HepG2 (cell line): ENCODE data around the gene CLEC20A. TPM values are rescaled to one million over a fixed set of nuclear protein-coding genes. Genes with fewer than 3 reads are reported as not detected.

Source experiments
- ARNT2 ChIP-seq: sonication (generic); formaldehyde crosslinking; IDR thresholded peaks from 2 replicates; pipeline ENCODE4 v1.8.0; 2022; ENCODE audit warnings: mild to moderate bottlenecking, low read depth, missing genetic modification reagents, moderate library complexity
- ATF6 ChIP-seq: sonication (generic); formaldehyde crosslinking; conservative IDR thresholded peaks from 2 replicates; pipeline ENCODE4 v1.4.0; 2020; ENCODE audit warnings: missing genetic modification reagents
- BRD4 ChIP-seq: sonication (generic); formaldehyde crosslinking; IDR thresholded peaks from 2 replicates; pipeline ENCODE4 v1.4.0; 2020; ENCODE audit warnings: missing genetic modification reagents
- ELF3 ChIP-seq: IDR thresholded peaks from 2 replicates; pipeline ENCODE4 v1.6.1; 2016; ENCODE audit warnings: missing genetic modification reagents, missing compliant biosample characterization
- HOXA7 ChIP-seq: sonication (generic); formaldehyde crosslinking; IDR thresholded peaks from 2 replicates; pipeline ENCODE4 v1.8.1; 2022; ENCODE audit warnings: mild to moderate bottlenecking, missing genetic modification reagents, moderate library complexity
- MED8 ChIP-seq: sonication (generic); formaldehyde crosslinking; IDR thresholded peaks from 2 replicates; pipeline ENCODE4 v1.8.1; 2023; ENCODE audit warnings: mild to moderate bottlenecking, missing genetic modification reagents; ENCODE audit not compliant: insufficient replicate concordance
- POGK ChIP-seq: sonication (generic); formaldehyde crosslinking; conservative IDR thresholded peaks from 2 replicates; pipeline ENCODE4 v1.8.0; 2022; ENCODE audit warnings: mild to moderate bottlenecking, moderate library complexity, missing genetic modification reagents
- POLR2AphosphoS5 ChIP-seq: IDR thresholded peaks from 2 replicates; pipeline ENCODE4 v1.6.1; 2012; ENCODE audit warnings: low read depth, low read length
- PREB ChIP-seq: sonication (generic); formaldehyde crosslinking; IDR thresholded peaks from 2 replicates; pipeline ENCODE4 v1.4.0; 2020; ENCODE audit warnings: missing genetic modification reagents
- SKI ChIP-seq: fragments of 450-650 bp; IDR thresholded peaks from one replicate; pipeline ENCODE4 v1.6.1; 2018; ENCODE audit warnings: mild to moderate bottlenecking; ENCODE audit not compliant: partially characterized antibody
- UBTF ChIP-seq: sonication (generic); formaldehyde crosslinking; IDR thresholded peaks from 2 replicates; pipeline ENCODE4 v1.4.0; 2020; ENCODE audit warnings: mild to moderate bottlenecking, missing genetic modification reagents
- ZNF296 ChIP-seq: sonication (generic); formaldehyde crosslinking; conservative IDR thresholded peaks from 2 replicates; pipeline ENCODE4 v1.5.0; 2020; ENCODE audit warnings: mild to moderate bottlenecking, missing genetic modification reagents
- ZNF496 ChIP-seq: sonication (generic); formaldehyde crosslinking; IDR thresholded peaks from 2 replicates; pipeline ENCODE4 v1.8.1; 2023; ENCODE audit warnings: mild to moderate bottlenecking, moderate library complexity, missing genetic modification reagents; ENCODE audit not compliant: insufficient replicate concordance
- ZNF512B ChIP-seq: sonication (generic); formaldehyde crosslinking; IDR thresholded peaks from 2 replicates; pipeline ENCODE4 v1.5.1; 2020; ENCODE audit warnings: missing genetic modification reagents, mild to moderate bottlenecking, borderline replicate concordance
- ZXDC ChIP-seq: sonication (generic); formaldehyde crosslinking; IDR thresholded peaks from 2 replicates; pipeline ENCODE4 v1.5.0; 2020; ENCODE audit warnings: mild to moderate bottlenecking, missing genetic modification reagents
- polyA plus RNA-seq, 8 experiments: library from polyadenylated mRNA; depleted of rRNA in 3 of 8; stranded (reverse) in 7 of 8; unstranded in 1 of 8; fragments of >200 nt; fragmentation: Illumina TruSeq in 4 of 8; extraction: Trizol in 4 of 8; gene quantifications; 2 replicates each; pipeline versions ENCODE4 v1.2.1 to v1.2.3, GENCODE V29; 2011 to 2016; ENCODE audit warnings: low read depth in 4 of 8, missing spikeins in 1 of 8, mixed read lengths in 1 of 8; ENCODE audit not compliant: insufficient read depth in 1 of 8
- total RNA-seq, 5 experiments: library from RNA; depleted of rRNA; stranded (reverse); fragments of >200 nt; fragmentation: Illumina TruSeq; extraction: Trizol; gene quantifications; 2 replicates each; pipeline ENCODE4 v1.2.3, GENCODE V29; 2016; ENCODE audit warnings: low read depth in 1 of 5

The CLEC20A gene
- total and polyA plus RNA-seq, 2 of the 13 experiments (the other 11 are each of a cell fraction or from before 2014, with no cell fraction given), result not detected

- TF ChIP-seq ZXDC (no peak), ZNF496 (CRISPR knock-in tag) (no peak), ATF6 (CRISPR knock-in tag) (no peak), MED8 (CRISPR knock-in tag) (no peak), SKI (no peak), ZNF512B (CRISPR knock-in tag) (no peak), ARNT2 (CRISPR knock-in tag) (no peak), PREB (CRISPR knock-in tag) (no peak), BRD4 (CRISPR knock-in tag) (no peak), HOXA7 (no peak), UBTF (CRISPR knock-in tag) (no peak), POLR2AphosphoS5 (no peak), POGK (no peak), ELF3 (CRISPR knock-in tag) (0 out of 2 replicates have a peak, but pooled peaks have one; percentile 23), ZNF296 (CRISPR knock-in tag) (no peak)
These were observed 32.7 kb upstream of the CLEC20A start (continued) for GRCh38 chr1:178529364-178530036.
